CD8-positive, alpha-beta memory T cell (primary cell): ENCODE measurements around the gene SYT17. TPM values are rescaled to one million over a fixed set of nuclear protein-coding genes. Genes with fewer than 3 reads are reported as not detected.

Experiments
- CTCF ChIA-PET: fragments of 350-600 bp; sonication (Branson Sonifier 250); formaldehyde crosslinking; loops from one replicate; lab custom pipeline; 2021; ENCODE audit warnings: antibody characterized with exemption; lab: Charles Lee
- POLR2A ChIA-PET: fragments of 350-600 bp; sonication (Branson Sonifier 250); formaldehyde crosslinking; loops from one replicate; lab custom pipeline; 2021; ENCODE audit warnings: antibody characterized with exemption; lab: Charles Lee
- DNase-seq, 5 donors: peaks; one replicate each; pipeline versions ENCODE4 v3.0.0 to v3.0.0-alpha.2; 2020 to 2022; ENCODE audit warnings: mixed read lengths in 1 of 5
- H3K27ac ChIP-seq: one replicate; pipeline ENCODE4 v1.7.0; 2013; ENCODE audit warnings: low read depth, mild to moderate bottlenecking, low read length, moderate library complexity
- H3K27me3 ChIP-seq: 2 replicates; pipeline ENCODE4 v1.7.0; 2013; ENCODE audit warnings: low read length, mild to moderate bottlenecking; ENCODE audit not compliant: insufficient read depth, poor library complexity, severe bottlenecking
- H3K36me3 ChIP-seq: 2 replicates; pipeline ENCODE4 v1.7.0; 2013; ENCODE audit warnings: mild to moderate bottlenecking, low read length, moderate library complexity; ENCODE audit not compliant: insufficient read depth
- H3K4me1 ChIP-seq: 2 replicates; pipeline ENCODE4 v1.7.0; 2013; ENCODE audit warnings: mild to moderate bottlenecking, low read length, moderate library complexity; ENCODE audit not compliant: insufficient read depth
- H3K4me3 ChIP-seq: 2 replicates; pipeline ENCODE4 v1.7.0; 2013; ENCODE audit warnings: mild to moderate bottlenecking, low read length
- H3K9me3 ChIP-seq: 2 replicates; pipeline ENCODE4 v1.7.0; 2013; ENCODE audit warnings: mild to moderate bottlenecking, low read length
- H3K27ac Mint-ChIP-seq, 8 donors: one replicate each; pipeline ENCODE4 v1.8.0; 2020 to 2021; ENCODE audit warnings: mixed read lengths in 8 of 8, mild to moderate bottlenecking in 6 of 8, inconsistent platforms in 3 of 8, moderate library complexity in 3 of 8
- H3K27me3 Mint-ChIP-seq, 2 donors: one replicate each; pipeline ENCODE4 v1.8.0; 2020 to 2021; ENCODE audit warnings: mixed read lengths in 2 of 2, mild to moderate bottlenecking in 1 of 2, moderate library complexity in 1 of 2
- H3K36me3 Mint-ChIP-seq, 3 donors: one replicate each; pipeline ENCODE4 v1.8.0; 2020 to 2021; ENCODE audit warnings: mixed read lengths in 3 of 3, inconsistent platforms in 1 of 3, mild to moderate bottlenecking in 1 of 3
- H3K4me1 Mint-ChIP-seq, 3 donors: one replicate each; pipeline ENCODE4 v1.8.0; 2020 to 2021; ENCODE audit warnings: mixed read lengths in 3 of 3, inconsistent platforms in 1 of 3, mild to moderate bottlenecking in 1 of 3
- H3K4me3 Mint-ChIP-seq, 7 donors: one replicate each; pipeline ENCODE4 v1.8.0; 2020 to 2021; ENCODE audit warnings: mixed read lengths in 7 of 7, mild to moderate bottlenecking in 6 of 7, moderate library complexity in 4 of 7, inconsistent platforms in 2 of 7
- H3K9me3 Mint-ChIP-seq, 5 donors: one replicate each; pipeline ENCODE4 v1.8.0; 2020 to 2022; ENCODE audit warnings: mixed read lengths in 5 of 5, mild to moderate bottlenecking in 3 of 5, moderate library complexity in 2 of 5, inconsistent platforms in 1 of 5
- polyA plus RNA-seq: library from polyadenylated mRNA; unstranded; fragments of 300-500 nt; fragmentation: Illumina TruSeq; gene quantifications from one replicate; pipeline ENCODE4 v1.2.3, GENCODE V29; 2021
- total RNA-seq, 2 experiments: library from RNA; stranded (reverse); gene quantifications; one replicate each; pipeline ENCODE4 v1.2.3, GENCODE V29; 2021

SYT17 gene
- total and polyA plus RNA-seq, 3 experiments from 2014 or later, result not detected

GRCh38 chr16:19307587-19308241 is 139.7 kb downstream of the SYT17 start:
- no peaks in the 10 kb centered on the region for H3K9me3 Mint-ChIP-seq
- H3K27me3 ChIP-seq, result no peaks in the 10 kb centered on the region
- H3K36me3 Mint-ChIP-seq, result no peaks in the 10 kb centered on the region

DNA sequence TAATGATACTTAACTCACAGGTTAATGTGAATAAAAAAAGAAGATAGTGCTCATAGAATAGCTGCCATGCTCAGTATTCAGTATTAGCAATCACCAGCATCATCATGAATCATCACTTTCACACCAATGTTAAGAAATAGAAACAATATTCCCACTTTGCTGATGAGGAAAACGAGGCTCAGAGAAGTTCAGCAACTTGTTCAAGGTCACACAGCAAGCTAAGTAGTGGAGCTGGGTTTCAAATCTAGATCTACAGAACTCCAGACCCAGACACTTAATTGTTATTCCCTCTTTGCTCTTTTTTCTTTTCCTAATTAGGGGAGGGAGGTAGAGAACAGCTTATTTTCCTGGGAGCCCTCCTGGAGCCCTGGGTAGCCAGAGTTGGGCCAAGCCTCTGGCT is 140.4 kb downstream of the SYT17 start:
- DNase-seq, result no peak
- no peaks in the 10 kb centered on the region for H3K4me1 Mint-ChIP-seq
- Histone ChIP-seq H3K27ac (no peak overlapping the region), H3K4me3 (no peak overlapping the region), H3K4me1 (no peaks in the 10 kb centered on the region), H3K9me3 (no peaks in the 10 kb centered on the region), H3K27me3 (no peaks in the 10 kb centered on the region), H3K36me3 (no peaks in the 10 kb centered on the region)
- no peak overlapping the region for H3K4me3 Mint-ChIP-seq
- H3K27ac Mint-ChIP-seq, result no peak overlapping the region
- H3K9me3 Mint-ChIP-seq, result no peaks in the 10 kb centered on the region
- peaks cover 0 to 1% of the 10 kb centered on the region in 2 donors for H3K27me3 Mint-ChIP-seq
- CTCF ChIA-PET, result no interaction called here
- POLR2A ChIA-PET, result no interaction called here
- H3K36me3 Mint-ChIP-seq, result no peaks in the 10 kb centered on the region

More at GRCh38 chr16:19307587-19308241, 139.7 kb downstream of the SYT17 start:
- H3K4me1 Mint-ChIP-seq, result no peaks in the 10 kb centered on the region
- Histone ChIP-seq H3K27ac (no peak overlapping the region), H3K4me3 (no peak overlapping the region), H3K9me3 (no peaks in the 10 kb centered on the region), H3K36me3 (no peaks in the 10 kb centered on the region), H3K4me1 (no peaks in the 10 kb centered on the region)
- peaks cover 0 to 1% of the 10 kb centered on the region in 2 donors for H3K27me3 Mint-ChIP-seq
- H3K4me3 Mint-ChIP-seq, result no peak overlapping the region
- H3K27ac Mint-ChIP-seq, result no peak overlapping the region
- DNase-seq, result no peak
- POLR2A ChIA-PET, result no interaction called here
- CTCF ChIA-PET, result no interaction called here

DNA sequence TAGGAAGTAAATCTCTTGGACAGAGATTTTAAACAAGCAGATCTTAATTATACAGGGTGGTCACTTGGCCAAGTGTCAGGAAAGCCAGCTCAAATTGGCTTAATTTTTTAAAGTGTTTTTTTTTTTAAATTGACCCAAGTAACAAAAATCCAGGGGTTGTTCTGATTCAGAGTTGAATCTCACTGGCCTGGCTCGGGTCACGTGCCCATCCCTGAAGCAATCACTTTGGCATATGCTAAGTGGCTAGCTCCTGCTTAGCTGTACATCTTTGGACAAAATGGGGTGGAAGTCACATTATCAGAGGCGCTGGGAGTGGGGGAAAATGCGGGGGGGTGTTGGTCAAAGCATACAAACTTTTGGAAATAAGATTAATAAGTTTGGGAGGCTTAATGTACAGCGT is 141.1 kb downstream of the SYT17 start:
- H3K4me3 ChIP-seq, result no peak overlapping the region
- no peaks in the 10 kb centered on the region for H3K9me3 ChIP-seq
- DNase-seq, result no peak
- no peaks in the 10 kb centered on the region for H3K36me3 Mint-ChIP-seq
- ChIA-PET CTCF (no interaction called here), POLR2A (no interaction called here)
- no peaks in the 10 kb centered on the region for H3K4me1 ChIP-seq
- H3K36me3 ChIP-seq, result no peaks in the 10 kb centered on the region
- H3K4me1 Mint-ChIP-seq, result no peaks in the 10 kb centered on the region
- H3K9me3 Mint-ChIP-seq, result no peaks in the 10 kb centered on the region
- no peaks in the 10 kb centered on the region for H3K27me3 ChIP-seq
- H3K27ac ChIP-seq, result no peak overlapping the region
- no peak overlapping the region for H3K27ac Mint-ChIP-seq
- peaks cover 0 to 1% of the 10 kb centered on the region in 2 donors for H3K27me3 Mint-ChIP-seq
- H3K4me3 Mint-ChIP-seq, result no peak overlapping the region

DNA sequence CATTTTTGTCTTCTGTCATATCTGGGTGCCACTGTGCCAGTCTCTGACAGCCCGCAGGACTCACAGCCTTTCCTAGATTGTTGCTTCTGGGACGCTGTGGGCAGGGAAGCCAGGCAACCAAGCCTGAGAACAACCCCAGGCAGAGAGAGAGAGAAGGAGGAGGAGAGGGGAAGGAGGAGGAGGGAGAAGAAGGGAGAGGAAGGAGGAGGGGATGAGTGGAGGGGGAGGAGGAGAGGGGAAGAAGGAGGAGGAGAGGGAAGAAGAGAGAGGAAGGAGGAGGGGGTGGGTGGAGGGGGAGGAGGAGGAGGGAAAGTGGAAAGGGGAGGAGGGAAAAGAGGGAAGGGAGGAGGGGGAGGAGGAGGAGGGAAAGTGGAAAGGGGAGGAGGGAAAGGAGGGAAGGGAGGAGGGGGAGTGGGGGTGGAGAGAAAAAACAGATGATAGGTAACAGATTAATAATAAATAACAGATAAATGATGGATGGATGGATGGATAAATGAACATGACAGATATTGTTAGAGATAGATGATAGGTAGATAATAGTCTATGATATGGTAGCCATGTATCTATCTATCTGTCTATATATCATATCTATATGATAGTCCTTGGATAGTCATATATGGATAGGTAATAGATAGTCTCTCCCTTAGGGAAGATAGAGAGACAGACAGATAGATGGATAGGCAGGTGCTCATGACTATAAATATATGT is 146.8 kb downstream of the SYT17 start:
- ChIA-PET POLR2A (no interaction called here), CTCF (no interaction called here)
- H3K27ac ChIP-seq, result no peak overlapping the region
- H3K4me3 ChIP-seq, result no peak overlapping the region
- no peaks in the 10 kb centered on the region for H3K36me3 Mint-ChIP-seq
- H3K4me1 ChIP-seq, result no peaks in the 10 kb centered on the region
- peaks cover 0 to 2% of the 10 kb centered on the region in 2 donors for H3K27me3 Mint-ChIP-seq
- H3K27ac Mint-ChIP-seq, result no peak overlapping the region
- no peak for DNase-seq
- H3K27me3 ChIP-seq, result peaks cover 3% of the 10 kb centered on the region
- no peaks in the 10 kb centered on the region for H3K4me1 Mint-ChIP-seq
- H3K4me3 Mint-ChIP-seq, result no peak overlapping the region
- no peaks in the 10 kb centered on the region for H3K36me3 ChIP-seq
- H3K9me3 ChIP-seq, result no peaks in the 10 kb centered on the region
- no peaks in the 10 kb centered on the region for H3K9me3 Mint-ChIP-seq

DNA sequence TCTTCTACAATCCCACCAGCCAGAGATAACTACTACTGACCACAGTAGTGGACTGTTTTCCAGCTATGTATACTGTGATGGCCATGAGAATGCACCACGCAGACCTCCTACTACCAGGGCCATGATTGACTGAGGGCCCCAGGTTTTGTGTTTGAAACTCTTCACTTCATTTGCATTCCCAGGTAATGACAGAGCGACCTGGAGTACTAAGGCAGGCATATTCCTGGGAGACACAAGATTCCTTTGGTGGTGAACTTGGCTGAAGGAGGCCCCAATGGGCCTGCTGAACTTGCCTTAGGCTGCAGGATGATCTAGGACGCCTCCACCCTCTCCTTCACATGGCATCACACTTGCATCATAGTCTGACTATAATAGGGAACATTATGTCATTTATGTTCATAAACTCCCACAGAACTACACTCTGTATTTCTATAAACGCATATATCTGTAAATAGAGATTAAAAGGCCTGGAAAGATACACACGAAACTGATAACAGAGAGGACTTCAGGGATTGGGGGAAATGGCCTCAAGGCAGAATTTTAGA is 147.9 kb downstream of the SYT17 start:
- Mint-ChIP-seq H3K4me3 (no peak overlapping the region), H3K27ac (no peak overlapping the region), H3K9me3 (no peaks in the 10 kb centered on the region), H3K27me3 (peaks cover 0 to 2% of the 10 kb centered on the region in 2 donors), H3K4me1 (no peaks in the 10 kb centered on the region), H3K36me3 (no peaks in the 10 kb centered on the region)
- peaks cover 3% of the 10 kb centered on the region for H3K27me3 ChIP-seq
- no peaks in the 10 kb centered on the region for H3K36me3 ChIP-seq
- ChIA-PET CTCF (no interaction called here), POLR2A (no interaction called here)
- H3K4me3 ChIP-seq, result no peak overlapping the region
- H3K4me1 ChIP-seq, result no peaks in the 10 kb centered on the region
- H3K27ac ChIP-seq, result no peak overlapping the region
- no peak for DNase-seq
- no peaks in the 10 kb centered on the region for H3K9me3 ChIP-seq

GRCh38 chr16:19316846-19317245 is 148.8 kb downstream of the SYT17 start:
- no peak for DNase-seq

More at GRCh38 chr16:19316846-19317245, 148.8 kb downstream of the SYT17 start:
- H3K4me3 Mint-ChIP-seq, result no peak overlapping the region
- POLR2A ChIA-PET, result no interaction called here
- H3K27me3 Mint-ChIP-seq, result peaks cover 0 to 4% of the 10 kb centered on the region in 2 donors
- no peaks in the 10 kb centered on the region for H3K36me3 Mint-ChIP-seq
- Histone ChIP-seq H3K4me1 (no peaks in the 10 kb centered on the region), H3K4me3 (no peak overlapping the region), H3K36me3 (no peaks in the 10 kb centered on the region), H3K27me3 (peaks cover 3% of the 10 kb centered on the region), H3K27ac (no peak overlapping the region), H3K9me3 (no peaks in the 10 kb centered on the region)
- H3K4me1 Mint-ChIP-seq, result no peaks in the 10 kb centered on the region
- CTCF ChIA-PET, result no interaction called here
- H3K9me3 Mint-ChIP-seq, result no peaks in the 10 kb centered on the region
- H3K27ac Mint-ChIP-seq, result no peak overlapping the region

Other genes starting within 250 kb of the SYT17 start
- gene SMG1, start 241.8 kb upstream of the SYT17 start, total RNA-seq, result 10 to 100 TPM; 90.9 to 98.2 TPM
- 17.8 TPM for gene SMG1, start 241.8 kb upstream of the SYT17 start, polyA plus RNA-seq
- not detected for gene TMC7, start 184.3 kb upstream of the SYT17 start, total RNA-seq
- not detected for gene TMC7, start 184.3 kb upstream of the SYT17 start, polyA plus RNA-seq
- gene COQ7, start 100.6 kb upstream of the SYT17 start, total RNA-seq, result 10 to 100 TPM; 22.4 TPM
- gene COQ7, start 100.6 kb upstream of the SYT17 start, polyA plus RNA-seq, result 13.2 TPM
- gene ITPRIPL2, start 54.3 kb upstream of the SYT17 start, total RNA-seq, result 10 to 100 TPM; 15.8 to 17.3 TPM
- 0.89 TPM for gene ITPRIPL2, start 54.3 kb upstream of the SYT17 start, polyA plus RNA-seq
- gene CLEC19A, start 117.5 kb downstream of the SYT17 start, total RNA-seq, result not detected
- gene CLEC19A, start 117.5 kb downstream of the SYT17 start, polyA plus RNA-seq, result not detected
- gene TMC5, start 249.6 kb downstream of the SYT17 start, total RNA-seq, result not detected
- gene TMC5, start 249.6 kb downstream of the SYT17 start, polyA plus RNA-seq, result not detected